ENCODE measurements around the gene PAOX.

DNA sequence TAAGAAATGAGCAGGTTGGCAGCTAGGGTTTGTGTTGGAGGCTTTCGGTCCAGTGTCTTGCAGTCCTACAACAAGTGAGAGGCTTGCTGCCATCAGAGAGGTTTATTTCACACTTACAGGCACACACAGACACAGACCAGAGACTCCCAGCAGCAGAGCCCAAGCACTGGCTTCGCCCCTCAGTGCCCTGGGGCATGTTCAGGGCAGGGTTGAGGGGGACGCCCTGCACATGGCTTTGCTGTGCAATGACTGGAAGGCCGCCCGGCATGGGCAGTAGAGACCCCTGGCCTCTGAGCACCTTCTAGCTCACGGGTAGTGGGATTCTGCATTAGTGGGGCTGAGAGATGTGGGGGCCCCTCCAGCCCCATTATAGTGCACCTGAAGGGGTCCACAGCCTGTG, 41.5 kb downstream of the PAOX start:
- TF ChIP-seq, protein P1, sequence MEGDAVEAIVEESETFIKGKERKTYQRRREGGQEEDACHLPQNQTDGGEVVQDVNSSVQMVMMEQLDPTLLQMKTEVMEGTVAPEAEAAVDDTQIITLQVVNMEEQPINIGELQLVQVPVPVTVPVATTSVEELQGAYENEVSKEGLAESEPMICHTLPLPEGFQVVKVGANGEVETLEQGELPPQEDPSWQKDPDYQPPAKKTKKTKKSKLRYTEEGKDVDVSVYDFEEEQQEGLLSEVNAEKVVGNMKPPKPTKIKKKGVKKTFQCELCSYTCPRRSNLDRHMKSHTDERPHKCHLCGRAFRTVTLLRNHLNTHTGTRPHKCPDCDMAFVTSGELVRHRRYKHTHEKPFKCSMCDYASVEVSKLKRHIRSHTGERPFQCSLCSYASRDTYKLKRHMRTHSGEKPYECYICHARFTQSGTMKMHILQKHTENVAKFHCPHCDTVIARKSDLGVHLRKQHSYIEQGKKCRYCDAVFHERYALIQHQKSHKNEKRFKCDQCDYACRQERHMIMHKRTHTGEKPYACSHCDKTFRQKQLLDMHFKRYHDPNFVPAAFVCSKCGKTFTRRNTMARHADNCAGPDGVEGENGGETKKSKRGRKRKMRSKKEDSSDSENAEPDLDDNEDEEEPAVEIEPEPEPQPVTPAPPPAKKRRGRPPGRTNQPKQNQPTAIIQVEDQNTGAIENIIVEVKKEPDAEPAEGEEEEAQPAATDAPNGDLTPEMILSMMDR (IDR thresholded peaks at IDR 0.05 in 2 of 3, conservative IDR thresholded peaks at IDR 0.05 in 1 of 3; ENCODE audit: insufficient read depth in 2 of 3, low read depth in 1 of 3, low read length in 3 of 3), result no peak
- TF ChIP-seq NFRKB (IDR thresholded peaks at IDR 0.05; ENCODE audit: low read depth) (no peak), DDX20 (tag; IDR thresholded peaks at IDR 0.05; ENCODE audit: low read depth) (no peak), NFYB (IDR thresholded peaks at IDR 0.05; ENCODE audit: extremely low read depth, insufficient read length) (no peak), PKNOX1 (IDR thresholded peaks at IDR 0.05) (no peak), CC2D1A (IDR thresholded peaks at IDR 0.05) (no peak), RAD21 (CRISPR knock-in tag; conservative IDR thresholded peaks at IDR 0.05 in 1 of 2, IDR thresholded peaks at IDR 0.05 in 1 of 2) (no peak), THRAP3 (IDR thresholded peaks at IDR 0.05; ENCODE audit: borderline replicate concordance) (no peak)

Measured in K562 (cell line).